SU-DHL-6 (cell line): ENCODE measurements around the gene BLNK.

Experiments used
- H2AFZ ChIP-seq: fragments of 200-600 bp; sonication (generic); 2 replicates; pipeline ENCODE4 v1.6.1; 2014; ENCODE audit warnings: low read depth, mild to moderate bottlenecking, moderate library complexity, mixed read lengths, antibody characterized with exemption, low read length; ENCODE audit not compliant: severe bottlenecking
- H3F3A ChIP-seq: fragments of 200-600 bp; shearing (Covaris generic); 2 replicates; pipeline ENCODE4 v1.6.0; 2016; ENCODE audit warnings: antibody characterized with exemption, mild to moderate bottlenecking; ENCODE audit not compliant: insufficient read depth
- H3K27ac ChIP-seq: fragments of 200-600 bp; sonication (generic); 2 replicates; pipeline ENCODE4 v1.5.1; 2016; ENCODE audit warnings: low read depth, mild to moderate bottlenecking, low read length, moderate library complexity, mixed read lengths
- H3K27me3 ChIP-seq: fragments of 200-600 bp; sonication (generic), shearing (Covaris generic); 2 replicates; pipeline ENCODE4 v1.6.0; 2014; ENCODE audit warnings: mild to moderate bottlenecking, low read length
- H3K36me3 ChIP-seq: fragments of 200-600 bp; sonication (generic); 2 replicates; pipeline ENCODE4 v1.6.1; 2014; ENCODE audit warnings: mild to moderate bottlenecking, low read length, mixed read lengths
- H3K4me2 ChIP-seq: fragments of 300-600, 200-600 bp; shearing (Covaris generic), sonication (generic); 2 replicates; pipeline ENCODE4 v1.6.0; 2014; ENCODE audit warnings: low read length, low read depth, mild to moderate bottlenecking; ENCODE audit not compliant: poor library complexity, severe bottlenecking
- H3K4me3 ChIP-seq: fragments of 200-600 bp; sonication (generic); 2 replicates; pipeline ENCODE4 v1.5.1; 2014; ENCODE audit warnings: antibody characterized with exemption, low read length, mild to moderate bottlenecking, mixed read lengths; ENCODE audit not compliant: insufficient read depth, poor library complexity, severe bottlenecking
- H3K79me2 ChIP-seq: fragments of 200-600 bp; sonication (generic); 2 replicates; pipeline ENCODE4 v1.6.1; 2014; ENCODE audit warnings: mild to moderate bottlenecking, low read length, moderate library complexity; ENCODE audit not compliant: insufficient read depth
- H3K9ac ChIP-seq: fragments of 200-600 bp; sonication (generic); 2 replicates; pipeline ENCODE4 v1.7.0; 2014; ENCODE audit warnings: mild to moderate bottlenecking, low read length
- H3K9me2 ChIP-seq: fragments of 200-600 bp; sonication (generic); replicated peaks from 2 replicates; pipeline ENCODE4 v1.6.1; 2014; ENCODE audit warnings: low read length; ENCODE audit not compliant: insufficient read depth
- H3K9me3 ChIP-seq: fragments of 200-600 bp; sonication (generic); 2 replicates; pipeline ENCODE4 v1.6.1; 2014; ENCODE audit warnings: low read length, mixed read lengths; ENCODE audit not compliant: insufficient read depth
- H4K20me1 ChIP-seq: fragments of 200-600 bp; sonication (generic); 2 replicates; pipeline ENCODE4 v1.6.1; 2014; ENCODE audit warnings: low read depth, mild to moderate bottlenecking, antibody characterized with exemption, low read length, moderate library complexity, mixed read lengths
- CTCF ChIP-seq: fragments of 200-600 bp; sonication (generic); IDR thresholded peaks from one replicate; pipeline ENCODE4 v1.5.1; 2017; ENCODE audit warnings: antibody characterized with exemption, mild to moderate bottlenecking, low read length, moderate library complexity; ENCODE audit not compliant: insufficient read depth, poor library complexity, severe bottlenecking
- EZH2phosphoT487 ChIP-seq: fragments of 200-600 bp; sonication (generic), shearing (Covaris generic); conservative IDR thresholded peaks from 2 replicates; pipeline ENCODE4 v1.6.1; 2018; ENCODE audit warnings: mild to moderate bottlenecking, antibody characterized with exemption, low read length, moderate library complexity, mixed read lengths

The BLNK gene

GRCh38 chr10:96168546-96168945 lies 102.8 kb downstream of the BLNK start:
- H2AFZ ChIP-seq: no peak overlapping the region
- H3K9me2 ChIP-seq: no peaks in the 10 kb centered on the region
- no peaks in the 10 kb centered on the region for H3K27me3 ChIP-seq
- H3K4me3 ChIP-seq: no peak overlapping the region
- TF ChIP-seq EZH2phosphoT487: no peak
- no peak for TF ChIP-seq CTCF
- no peak overlapping the region for H3K27ac ChIP-seq
- H3K79me2 ChIP-seq: no peaks in the 10 kb centered on the region
- H3K9me3 ChIP-seq: peaks cover 4% of the 10 kb centered on the region; the same call in 1 of the 2 replicates
- H3K9ac ChIP-seq: no peak overlapping the region
- H3K4me2 ChIP-seq: no peak overlapping the region
- 0 out of 2 replicates have a peak, but pooled peaks cover 3% of the 10 kb centered on the region for H3K36me3 ChIP-seq
- H3F3A ChIP-seq: no peaks in the 10 kb centered on the region
- no peaks in the 10 kb centered on the region for H4K20me1 ChIP-seq

DNA sequence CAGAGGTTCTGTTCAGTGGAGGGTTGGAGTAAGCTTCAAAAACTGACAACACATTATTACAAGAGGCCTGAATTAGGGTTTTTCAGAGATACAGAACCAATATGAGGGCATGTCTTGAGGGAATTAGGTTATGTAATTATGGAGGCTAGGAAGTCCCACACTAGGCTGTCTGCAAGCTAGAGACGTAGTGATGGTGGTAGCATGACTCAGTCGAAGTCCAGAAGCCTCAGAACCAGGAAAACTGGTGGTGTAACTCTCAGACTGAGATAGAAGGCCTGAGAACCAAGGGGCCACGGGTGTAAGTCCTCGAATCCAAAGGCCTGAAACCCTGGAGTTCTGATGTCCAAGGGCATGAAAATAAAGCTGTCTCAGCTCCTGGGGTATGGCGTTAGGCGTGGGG lies 105.6 kb downstream of the BLNK start:
- Histone ChIP-seq H3K4me3 (no peak overlapping the region), H2AFZ (no peak overlapping the region), H3F3A (no peaks in the 10 kb centered on the region), H3K9me3 (peaks cover 4% of the 10 kb centered on the region; the same call in 1 of the 2 replicates), H3K4me2 (no peak overlapping the region), H3K9me2 (no peaks in the 10 kb centered on the region), H3K36me3 (0 out of 2 replicates have a peak, but pooled peaks cover 3% of the 10 kb centered on the region), H3K9ac (no peak overlapping the region), H3K27ac (no peak overlapping the region), H4K20me1 (no peaks in the 10 kb centered on the region), H3K27me3 (no peaks in the 10 kb centered on the region), H3K79me2 (no peaks in the 10 kb centered on the region)
- TF ChIP-seq CTCF: no peak
- TF ChIP-seq EZH2phosphoT487: no peak

- Histone ChIP-seq H3K9me2 (no peaks in the 10 kb centered on the region), H3F3A (no peaks in the 10 kb centered on the region), H3K4me2 (no peak overlapping the region), H3K36me3 (no peaks in the 10 kb centered on the region), H3K9me3 (no peaks in the 10 kb centered on the region), H3K27ac (no peak overlapping the region), H3K4me3 (no peak overlapping the region), H3K9ac (no peak overlapping the region), H4K20me1 (no peaks in the 10 kb centered on the region), H3K27me3 (no peaks in the 10 kb centered on the region), H3K79me2 (no peaks in the 10 kb centered on the region), H2AFZ (no peak overlapping the region)
- no peak for TF ChIP-seq EZH2phosphoT487
- TF ChIP-seq CTCF: no peak
Observed at GRCh38 chr10:96153070-96153469, 118.3 kb downstream of the BLNK start.
